Thymus (tissue), 11 donors: ENCODE data around the gene ADAMTS14. TPM values are rescaled to one million over a fixed set of nuclear protein-coding genes. Genes with fewer than 3 reads are reported as not detected.
"Not testable (repeated sequence)": the region's sequence is repeated elsewhere in the genome, so short reads cannot be mapped to it uniquely, and the experiment has no call there.

Experiments
- DNase-seq, 9 donors: peaks; one replicate each; pipeline ENCODE4 v3.0.0-alpha.2; 2013; ENCODE audit warnings: low spot score in 9 of 9, low read depth in 6 of 9, missing footprints in 1 of 9
- H3K27ac ChIP-seq, 2 donors: one replicate each; pipeline ENCODE4 v1.5.1; 2013; ENCODE audit warnings: control low read depth in 1 of 2, low read depth in 1 of 2, low read length in 1 of 2, mild to moderate bottlenecking in 1 of 2, moderate library complexity in 1 of 2
- H3K27me3 ChIP-seq, 2 donors: one replicate each; pipeline ENCODE4 v1.5.1; 2013; ENCODE audit warnings: low read length in 1 of 2; ENCODE audit not compliant: control insufficient read depth in 2 of 2, insufficient read depth in 1 of 2
- H3K36me3 ChIP-seq, 2 donors: one replicate each; pipeline ENCODE4 v1.5.1; 2013; ENCODE audit warnings: low read length in 1 of 2, mild to moderate bottlenecking in 1 of 2, moderate library complexity in 1 of 2; ENCODE audit not compliant: control insufficient read depth in 2 of 2, insufficient read depth in 2 of 2
- H3K4me1 ChIP-seq, 2 donors: one replicate each; pipeline ENCODE4 v1.5.1; 2013; ENCODE audit warnings: low read length in 2 of 2; ENCODE audit not compliant: control insufficient read depth in 2 of 2, insufficient read depth in 2 of 2
- H3K4me3 ChIP-seq, 2 donors: one replicate each; pipeline ENCODE4 v1.5.1; 2013; ENCODE audit warnings: low read length in 2 of 2, control low read depth in 1 of 2, mild to moderate bottlenecking in 1 of 2
- H3K9me3 ChIP-seq, 2 donors: one replicate each; pipeline ENCODE4 v1.5.1; 2013; ENCODE audit warnings: low read length in 1 of 2, mild to moderate bottlenecking in 1 of 2; ENCODE audit not compliant: control insufficient read depth in 2 of 2, insufficient read depth in 1 of 2
- WGBS: extraction: QIAGEN DNeasy Blood & Tissue Kit; methylation state at CpG from one replicate; pipeline ENCODE4 v1.1.7; 2013; 5-methylcytosine and 5-hydroxymethylcytosine counted together
- polyA plus RNA-seq: library from polyadenylated mRNA; stranded (reverse); fragments of 200-250 nt; gene quantifications from one replicate; pipeline ENCODE4 v1.2.3, GENCODE V29; 2013
- total RNA-seq: library from RNA; stranded (reverse); fragments of 120-200 nt; gene quantifications from one replicate; pipeline ENCODE4 v1.2.4, GENCODE V29; 2013
- donor health status: healthy.

ADAMTS14 gene
- total and polyA plus RNA-seq, 2 donors = 1.2 to 1.8 TPM

DNA sequence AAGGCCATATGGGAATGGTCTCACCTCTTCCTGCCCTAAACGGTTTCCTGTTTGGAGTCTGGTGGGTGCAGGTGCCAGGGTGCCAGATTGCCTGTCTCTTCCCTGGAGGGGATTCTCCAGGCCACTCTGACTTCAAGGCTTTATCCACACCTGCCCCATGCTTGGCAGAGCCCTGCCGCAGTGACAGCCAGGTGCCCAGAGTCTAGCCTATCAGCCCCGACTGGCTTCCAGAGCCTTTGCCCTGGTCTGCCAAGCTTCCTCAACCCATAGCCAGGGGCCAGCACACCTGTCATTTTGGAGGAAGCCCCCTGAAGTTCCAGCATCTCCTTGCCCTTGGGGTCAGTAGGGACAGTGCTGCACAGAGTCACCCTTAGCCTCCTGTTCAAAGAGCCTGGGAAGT is 91.3 kb downstream of the ADAMTS14 start:
- Histone ChIP-seq H3K4me1 (no peaks in the 10 kb centered on the region), H3K27me3 (no peaks in the 10 kb centered on the region), H3K9me3 (peaks cover 0 to 7% of the 10 kb centered on the region in 2 donors), H3K36me3 (no peaks in the 10 kb centered on the region), H3K4me3 (no peak overlapping the region), H3K27ac (no peak overlapping the region)
- DNase-seq = no peak
- WGBS = 60% methylated on average over 3 of the region's 3 CpGs

DNA sequence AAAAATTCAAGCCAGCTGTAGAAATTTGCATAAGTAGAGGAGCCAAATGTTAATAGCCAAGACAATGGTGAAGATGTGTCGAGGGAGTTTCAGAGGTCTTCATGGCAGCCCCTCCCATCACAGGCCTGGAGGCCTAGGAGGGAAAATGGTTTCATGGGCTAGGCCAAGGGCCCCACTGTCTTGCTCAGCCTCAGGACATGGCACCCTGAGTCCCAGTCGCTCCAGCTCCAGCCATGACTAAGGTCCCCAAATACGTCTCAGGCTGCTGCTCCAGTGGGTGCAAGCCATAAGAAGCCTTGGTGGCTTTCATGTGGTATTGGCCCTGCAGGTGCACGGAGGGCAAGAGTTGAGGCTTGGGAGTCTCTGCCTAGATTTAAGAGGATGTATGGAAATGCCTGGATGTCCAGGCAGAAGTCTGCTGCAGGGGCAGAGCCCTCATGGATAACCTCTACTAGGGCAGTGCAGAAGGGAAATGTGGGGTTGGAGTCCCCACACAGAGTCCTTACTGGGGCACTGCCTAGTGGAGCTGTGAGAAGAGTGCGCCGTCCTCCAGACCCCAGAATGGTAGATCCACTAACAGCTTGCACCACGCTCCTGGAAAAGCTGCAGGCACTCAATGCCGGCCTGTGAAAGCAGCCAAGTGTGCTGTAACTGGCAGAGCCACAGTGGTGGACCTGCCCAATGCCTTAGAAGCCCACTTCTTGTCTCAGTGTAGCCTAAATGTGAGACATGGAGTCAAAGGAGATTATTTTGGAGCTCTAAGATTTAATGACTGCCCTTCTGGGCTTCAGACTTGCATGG is 93.7 kb downstream of the ADAMTS14 start:
- Histone ChIP-seq H3K36me3 (no peaks in the 10 kb centered on the region), H3K27ac (no peak overlapping the region), H3K27me3 (no peaks in the 10 kb centered on the region), H3K4me1 (no peaks in the 10 kb centered on the region), H3K9me3 (peaks cover 0 to 7% of the 10 kb centered on the region in 2 donors), H3K4me3 (no peak overlapping the region)
- DNase-seq = no peak
- 96% methylated on average over 8 of the region's 8 CpGs for WGBS

DNA sequence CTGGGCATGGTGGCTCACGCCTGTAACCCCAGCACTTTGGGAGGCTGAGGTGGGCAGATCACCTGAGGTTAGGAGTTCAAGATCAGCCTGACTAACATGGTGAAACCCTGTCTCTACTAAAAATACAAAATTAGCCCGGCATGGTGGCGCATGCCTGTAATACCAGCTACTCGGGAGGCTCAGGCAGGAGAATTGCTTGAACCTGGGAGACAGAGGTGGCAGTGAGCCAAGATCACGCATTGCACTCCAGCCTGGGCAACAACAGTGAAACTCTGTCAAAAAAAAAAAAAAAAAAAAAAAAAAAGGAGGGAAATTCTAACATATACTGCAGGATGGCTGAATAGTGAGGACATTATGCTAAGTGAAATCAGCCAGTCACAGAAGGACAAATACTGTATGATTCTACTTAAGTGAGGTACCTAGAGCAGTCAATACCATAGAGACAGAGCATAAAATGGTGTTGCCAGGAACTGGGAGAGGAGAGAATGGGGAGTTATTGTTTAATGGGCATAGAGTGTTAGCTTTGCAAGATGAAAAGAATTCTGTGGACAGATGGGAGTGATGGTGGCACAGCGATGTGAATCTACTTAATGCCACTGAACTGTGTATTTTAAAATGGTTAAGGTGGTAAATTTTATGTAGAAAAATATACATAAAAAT is 95.8 kb downstream of the ADAMTS14 start:
- H3K36me3 ChIP-seq, H3K27ac ChIP-seq, H3K9me3 ChIP-seq, H3K27me3 ChIP-seq, H3K4me1 ChIP-seq, H3K4me3 ChIP-seq, DNase-seq: not testable (repeated sequence)
- WGBS = 96% methylated on average over 6 of the region's 6 CpGs

DNA sequence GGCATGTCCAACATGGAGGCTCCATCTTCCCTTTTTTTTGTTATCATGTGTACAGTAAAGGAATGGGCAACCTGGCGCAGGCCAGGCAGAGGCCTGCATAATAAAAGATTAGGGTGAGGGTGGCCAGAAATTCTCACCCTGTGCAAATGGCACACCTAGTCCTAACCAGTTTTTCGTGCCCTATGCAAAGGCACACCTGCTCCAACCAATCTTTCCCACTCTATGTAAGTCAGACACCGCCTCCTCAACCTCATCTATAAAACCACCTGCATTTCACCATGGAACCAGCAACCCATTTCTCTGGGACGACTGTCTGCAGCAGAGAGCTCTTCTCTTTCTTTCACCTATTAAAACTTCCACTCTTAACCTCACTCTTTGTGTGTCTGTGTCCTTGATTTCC is 96.8 kb downstream of the ADAMTS14 start:
- Histone ChIP-seq H3K4me1 (no peaks in the 10 kb centered on the region), H3K4me3 (no peak overlapping the region), H3K27ac (no peak overlapping the region), H3K27me3 (no peaks in the 10 kb centered on the region), H3K36me3 (no peaks in the 10 kb centered on the region), H3K9me3 (peaks cover 0 to 7% of the 10 kb centered on the region in 2 donors)
- no peak for DNase-seq
- WGBS = 95% methylated on average over 4 of the region's 4 CpGs

DNA sequence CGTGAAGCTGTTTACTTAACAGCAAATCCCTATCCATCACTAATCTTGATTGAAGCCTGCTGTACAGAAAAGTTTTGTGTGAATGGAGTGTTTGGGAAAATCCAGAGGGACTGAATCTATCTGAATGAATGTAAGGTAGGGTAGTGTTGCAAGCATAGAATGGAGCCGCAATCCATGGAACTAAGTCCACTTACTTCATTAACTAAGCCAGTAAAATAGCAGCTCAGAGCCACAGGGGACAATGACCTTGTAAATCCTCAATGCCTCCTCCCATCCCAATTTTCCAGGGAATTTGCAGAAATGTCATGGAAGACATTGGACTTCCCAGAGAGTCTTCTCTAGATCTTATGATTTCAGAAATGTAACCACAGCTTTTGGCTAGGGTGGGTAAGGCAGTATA is 97.7 kb downstream of the ADAMTS14 start:
- no peak overlapping the region for H3K27ac ChIP-seq
- WGBS = 94% methylated on average over 2 of the region's 2 CpGs
- DNase-seq = no peak
- H3K4me3 ChIP-seq = no peak overlapping the region
- H3K27me3 ChIP-seq = no peaks in the 10 kb centered on the region
- H3K36me3 ChIP-seq = no peaks in the 10 kb centered on the region
- H3K4me1 ChIP-seq = no peaks in the 10 kb centered on the region
- peaks cover 0 to 7% of the 10 kb centered on the region in 2 donors for H3K9me3 ChIP-seq

DNA sequence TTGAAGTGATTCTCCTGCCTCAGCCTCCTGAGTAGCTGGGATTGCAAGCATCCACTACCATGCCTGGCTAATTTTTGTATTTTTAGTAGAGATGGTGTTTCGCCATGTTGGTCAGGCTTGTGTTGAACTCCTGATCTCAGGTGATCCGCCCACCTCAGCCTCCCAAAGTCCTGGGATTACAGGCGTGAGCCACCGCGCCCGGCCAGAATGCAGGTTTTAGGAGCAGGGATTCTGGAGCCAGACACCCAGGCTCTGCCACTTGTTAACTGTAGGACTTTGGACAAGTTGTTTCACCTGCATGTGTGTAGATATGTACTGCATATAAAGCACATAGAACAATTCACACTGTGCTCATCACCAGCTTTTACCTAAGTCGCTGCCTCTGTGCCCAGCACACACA is 98.2 kb downstream of the ADAMTS14 start:
- H3K9me3 ChIP-seq, H3K27me3 ChIP-seq, H3K36me3 ChIP-seq, H3K27ac ChIP-seq, DNase-seq, H3K4me3 ChIP-seq, H3K4me1 ChIP-seq: not testable (repeated sequence)
- 97% methylated on average over 7 of the region's 7 CpGs for WGBS

DNA sequence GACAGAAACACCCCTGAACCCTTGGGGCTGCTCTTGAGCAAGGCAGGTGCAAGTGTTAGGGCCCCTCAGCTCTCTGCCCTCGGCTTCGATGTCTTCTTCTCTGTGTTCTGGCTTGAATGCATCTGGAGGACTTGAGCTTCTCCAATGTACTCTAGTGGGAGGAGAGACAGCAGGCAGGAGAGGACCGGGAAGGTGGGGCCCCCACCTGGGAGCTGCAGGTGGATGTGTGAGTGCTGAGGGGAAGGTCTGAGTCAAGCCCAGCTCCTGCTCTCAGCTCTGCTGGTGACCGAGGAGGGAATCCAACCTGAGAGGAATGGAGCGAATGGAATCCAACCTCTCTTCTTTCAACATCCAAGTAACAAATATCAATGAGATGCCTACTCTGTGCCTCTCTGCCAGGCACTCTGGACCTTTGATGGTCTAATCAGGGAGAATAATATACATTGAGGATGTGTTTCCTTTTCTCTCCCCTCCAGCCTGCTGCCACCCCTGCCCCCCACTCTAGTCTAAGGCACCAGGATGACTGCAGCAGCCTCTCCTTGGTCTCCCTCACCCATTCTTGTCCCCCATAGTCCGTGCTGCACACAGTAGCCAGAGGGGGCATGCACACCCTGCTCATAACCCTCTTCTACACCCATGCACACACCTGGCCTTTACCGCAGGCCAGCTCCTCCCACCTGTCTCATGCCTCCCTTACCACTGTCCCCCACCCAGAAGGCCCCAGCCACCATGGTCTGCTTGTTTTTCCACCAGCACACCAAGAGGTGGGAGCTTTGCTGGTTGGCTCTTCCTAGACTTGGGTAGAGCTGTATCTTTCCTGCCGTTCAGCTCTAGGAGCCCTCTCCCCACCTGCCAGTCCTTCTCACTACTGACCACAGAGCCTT is 99.2 kb downstream of the ADAMTS14 start:
- Histone ChIP-seq H3K4me3 (no peak overlapping the region), H3K36me3 (no peaks in the 10 kb centered on the region), H3K9me3 (no peaks in the 10 kb centered on the region), H3K27me3 (no peaks in the 10 kb centered on the region), H3K27ac (no peak overlapping the region), H3K4me1 (peaks cover 0 to 5% of the 10 kb centered on the region in 2 donors)
- WGBS = 95% methylated on average over 8 of the region's 8 CpGs
- DNase-seq = no peak

DNA sequence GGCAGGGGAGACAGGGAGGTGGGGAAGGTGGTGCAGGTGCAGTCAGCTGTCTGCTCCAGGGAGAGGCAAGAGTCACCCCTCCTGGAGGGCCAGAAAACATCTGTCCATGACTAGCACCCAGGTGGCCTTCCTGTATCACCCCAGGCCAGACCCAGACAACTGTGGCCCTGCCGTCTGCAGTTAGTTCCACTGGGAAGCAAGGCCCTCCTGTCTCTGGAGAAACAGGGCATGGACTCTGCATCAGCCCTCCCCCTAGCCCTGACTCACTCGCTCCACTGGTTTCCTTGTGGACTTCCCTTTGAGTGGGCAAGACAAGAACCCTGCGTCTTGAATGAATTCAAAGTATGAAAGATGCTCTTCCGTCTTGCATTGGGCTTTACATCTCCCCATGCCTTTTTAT is 100.3 kb downstream of the ADAMTS14 start:
- Histone ChIP-seq H3K9me3 (no peaks in the 10 kb centered on the region), H3K4me1 (peaks cover 0 to 5% of the 10 kb centered on the region in 2 donors), H3K36me3 (no peaks in the 10 kb centered on the region), H3K4me3 (no peak overlapping the region), H3K27me3 (no peaks in the 10 kb centered on the region), H3K27ac (no peak overlapping the region)
- WGBS = 98% methylated on average over 4 of the region's 4 CpGs
- no peak for DNase-seq

DNA sequence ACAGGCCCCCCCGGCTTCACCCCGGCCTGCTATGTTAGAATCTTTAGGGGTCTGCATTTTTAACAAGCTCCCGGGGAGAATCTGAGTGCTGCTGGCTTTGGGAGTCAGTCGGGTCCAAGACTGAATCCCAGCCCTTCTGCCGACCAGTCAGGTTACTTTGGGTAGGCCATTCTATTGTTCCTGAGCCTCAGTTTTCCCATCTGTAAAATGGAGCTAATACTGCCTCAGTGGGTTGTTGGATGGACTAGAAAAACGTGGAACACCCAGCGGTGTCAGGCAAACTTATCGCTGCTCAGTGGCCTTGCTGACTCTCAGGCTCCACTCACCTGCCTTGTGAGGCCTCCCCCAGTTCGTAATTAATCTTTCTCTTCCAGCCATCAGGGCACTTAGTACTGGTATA is 101.2 kb downstream of the ADAMTS14 start:
- no peak for DNase-seq
- H3K4me1 ChIP-seq = peaks cover 0 to 5% of the 10 kb centered on the region in 2 donors
- H3K9me3 ChIP-seq = no peaks in the 10 kb centered on the region
- H3K27me3 ChIP-seq = no peaks in the 10 kb centered on the region
- no peak overlapping the region for H3K27ac ChIP-seq
- no peak overlapping the region for H3K4me3 ChIP-seq
- 87% methylated on average over 9 of the region's 9 CpGs for WGBS
- H3K36me3 ChIP-seq = no peaks in the 10 kb centered on the region
